Endothelial cell of umbilical vein (primary cell): ENCODE results near the gene TRPM3.

ENCODE experiments used
- CTCF ChIP-seq, 2 donors: IDR thresholded peaks; 1 replicate in 1 of 2; 2 replicates in 1 of 2; pipeline ENCODE4 v1.5.1; 2011; ENCODE audit warnings: low read length in 2 of 2, mild to moderate bottlenecking in 2 of 2, moderate library complexity in 2 of 2, control low read depth in 1 of 2, inconsistent platforms in 1 of 2, low read depth in 1 of 2; ENCODE audit not compliant: insufficient read depth in 1 of 2; ENCODE audit errors: extremely low read depth in 1 of 2
- EZH2 ChIP-seq: IDR thresholded peaks from 2 replicates; pipeline ENCODE4 v1.6.1; 2012; ENCODE audit warnings: borderline replicate concordance, low read depth, mild to moderate bottlenecking, moderate library complexity, low read length, inconsistent platforms; ENCODE audit not compliant: severe bottlenecking
- FOS ChIP-seq: IDR thresholded peaks from 2 replicates; pipeline ENCODE4 v1.6.1; 2011; ENCODE audit warnings: mild to moderate bottlenecking, low read length, moderate library complexity, borderline replicate concordance; ENCODE audit not compliant: insufficient read depth
- GATA2 ChIP-seq: IDR thresholded peaks from 2 replicates; pipeline ENCODE4 v1.7.0; 2011; ENCODE audit warnings: low read depth, mild to moderate bottlenecking, moderate library complexity, mixed read lengths, low read length; ENCODE audit not compliant: insufficient read length, insufficient read depth
- JUN ChIP-seq: IDR thresholded peaks from 2 replicates; pipeline ENCODE4 v1.6.1; 2011; ENCODE audit warnings: borderline replicate concordance, low read depth; ENCODE audit not compliant: insufficient read length, insufficient read depth
- MAX ChIP-seq: IDR thresholded peaks from 2 replicates; pipeline ENCODE4 v1.6.1; 2011; ENCODE audit not compliant: insufficient read depth, insufficient read length
- MYC ChIP-seq: IDR thresholded peaks from one replicate; pipeline ENCODE4 v1.6.1; 2011; ENCODE audit warnings: mild to moderate bottlenecking, low read depth, low read length
- POLR2A ChIP-seq: IDR thresholded peaks from 2 replicates; pipeline ENCODE4 v1.6.1; 2012; ENCODE audit warnings: low read depth, mild to moderate bottlenecking, control low read depth, low read length
- POLR2AphosphoS5 ChIP-seq: IDR thresholded peaks from 2 replicates; pipeline ENCODE4 v1.6.1; 2012; ENCODE audit warnings: low read depth, mild to moderate bottlenecking, control low read depth, low read length, moderate library complexity; ENCODE audit not compliant: insufficient read depth

DNA sequence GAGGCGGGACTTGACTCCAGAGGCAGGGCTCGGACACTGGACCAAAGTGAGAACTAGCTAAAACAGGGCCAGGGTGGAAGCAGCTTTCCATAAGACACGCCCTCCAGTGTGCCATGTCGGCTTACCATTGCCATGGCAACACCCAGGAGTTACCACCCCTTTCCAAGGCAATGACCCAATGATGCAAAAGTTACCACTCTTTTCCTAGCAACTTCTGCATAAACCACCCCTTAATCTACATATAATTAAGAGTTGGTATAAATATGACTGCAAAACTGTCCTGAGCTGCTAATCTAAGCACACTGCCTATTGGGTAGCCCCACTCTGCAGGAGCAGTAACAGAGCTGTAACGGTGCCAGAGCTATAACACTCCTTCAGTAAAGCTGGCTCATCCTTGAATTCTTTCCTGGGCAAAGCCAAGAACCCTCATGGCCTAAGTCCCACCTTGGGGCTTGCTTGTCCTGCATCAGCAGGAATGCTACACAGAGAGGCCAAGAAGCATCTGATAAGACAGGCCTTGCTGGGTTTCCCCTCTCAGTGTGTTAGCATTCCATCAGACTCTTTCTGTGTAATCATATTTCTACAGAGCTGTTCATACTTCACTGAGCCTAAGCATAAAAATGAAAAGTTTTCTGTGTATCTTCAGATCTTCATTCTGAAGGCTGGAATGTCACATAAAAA, 444.2 kb downstream of the TRPM3 start:
- TF ChIP-seq CTCF (IDR thresholded peaks at IDR 0.05; ENCODE audit: extremely low read depth in 1 of 2, insufficient read depth in 1 of 2, low read depth in 1 of 2, low read length in 2 of 2) (no peak), POLR2AphosphoS5 (no peak), EZH2 (no peak), POLR2A (no peak), JUN (no peak), MAX (no peak), GATA2 (no peak), MYC (no peak), FOS (no peak)
